Measurements from ENCODE around the gene NT5C3B. TPM values are rescaled to one million over a fixed set of nuclear protein-coding genes. Genes with fewer than 3 reads are reported as not detected.

Gene NT5C3B
- polyA plus RNA-seq, 1 of the 3 experiments (the other 2 are of a cell fraction): 87.4 TPM

GRCh38 chr17:41784207-41784744 lies 51.8 kb downstream of the NT5C3B start:
- Histone ChIP-seq H3K4me3 (ENCODE audit: low read depth in 2 of 2, low read length in 1 of 2) (no peak overlapping the region; a peak in 1 of 4 replicates), H3K27me3 (ENCODE audit: insufficient read depth) (no peaks in the 10 kb centered on the region), H2AFZ (ENCODE audit: low read depth) (no peak overlapping the region), H3K79me2 (ENCODE audit: insufficient read depth) (no peaks in the 10 kb centered on the region), H3K9me2 (no peaks in the 10 kb centered on the region), H3K27ac (ENCODE audit: low read depth in 2 of 2, low read length in 1 of 2) (no peak overlapping the region), H3K9me3 (no peaks in the 10 kb centered on the region), H4K20me1 (ENCODE audit: insufficient read depth) (no peaks in the 10 kb centered on the region), H3K36me3 (replicated peaks in 1 of 2; ENCODE audit: control insufficient read depth in 1 of 2, insufficient read depth in 2 of 2, low read length in 1 of 2) (no peaks in the 10 kb centered on the region), H3K4me1 (ENCODE audit: control insufficient read depth in 1 of 2, insufficient read depth in 2 of 2, low read depth in 1 of 2, low read length in 1 of 2) (peaks cover 10 to 32% of the 10 kb centered on the region in 2 experiments; a peak in 2 of 4 replicates), H3K9ac (no peak overlapping the region), H3F3A (replicated peaks; ENCODE audit: insufficient read depth) (peaks cover 4% of the 10 kb centered on the region), H3K4me2 (peak overlapping the region; percentile 88; the same call in 1 of the 2 replicates)
- WGBS (ENCODE audit: low lambda C conversion rate): 57% methylated on average over 6 of the region's 6 CpGs
- peak; percentile 50 for DNase-seq
- ChIA-PET POLR2A (no interaction called here), CTCF (interaction anchor here (4.4 kb wide), 1 partner anchor 17 kb away, joined by 45 read pairs; no protein-coding TSS in a partner anchor)
- TF ChIP-seq TAF1 (IDR thresholded peaks at IDR 0.05; ENCODE audit: borderline replicate concordance, low read depth, low read length): no peak
- TF ChIP-seq IRF3 (IDR thresholded peaks at IDR 0.05; ENCODE audit: low read depth, low read length): no peak
- peak; percentile 62 for TF ChIP-seq GATA2 (CRISPR knock-in tag; IDR thresholded peaks at IDR 0.05)
- TF ChIP-seq, protein P1, sequence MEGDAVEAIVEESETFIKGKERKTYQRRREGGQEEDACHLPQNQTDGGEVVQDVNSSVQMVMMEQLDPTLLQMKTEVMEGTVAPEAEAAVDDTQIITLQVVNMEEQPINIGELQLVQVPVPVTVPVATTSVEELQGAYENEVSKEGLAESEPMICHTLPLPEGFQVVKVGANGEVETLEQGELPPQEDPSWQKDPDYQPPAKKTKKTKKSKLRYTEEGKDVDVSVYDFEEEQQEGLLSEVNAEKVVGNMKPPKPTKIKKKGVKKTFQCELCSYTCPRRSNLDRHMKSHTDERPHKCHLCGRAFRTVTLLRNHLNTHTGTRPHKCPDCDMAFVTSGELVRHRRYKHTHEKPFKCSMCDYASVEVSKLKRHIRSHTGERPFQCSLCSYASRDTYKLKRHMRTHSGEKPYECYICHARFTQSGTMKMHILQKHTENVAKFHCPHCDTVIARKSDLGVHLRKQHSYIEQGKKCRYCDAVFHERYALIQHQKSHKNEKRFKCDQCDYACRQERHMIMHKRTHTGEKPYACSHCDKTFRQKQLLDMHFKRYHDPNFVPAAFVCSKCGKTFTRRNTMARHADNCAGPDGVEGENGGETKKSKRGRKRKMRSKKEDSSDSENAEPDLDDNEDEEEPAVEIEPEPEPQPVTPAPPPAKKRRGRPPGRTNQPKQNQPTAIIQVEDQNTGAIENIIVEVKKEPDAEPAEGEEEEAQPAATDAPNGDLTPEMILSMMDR (IDR thresholded peaks at IDR 0.05): no peak
- TF ChIP-seq CHD2 (IDR thresholded peaks at IDR 0.05; ENCODE audit: low read length, partially characterized antibody): peak; percentile 29
- TF ChIP-seq RCOR1 (IDR thresholded peaks at IDR 0.05; ENCODE audit: low read length): 0 out of 2 replicates have a peak, but pooled peaks have one; percentile 28
- TF ChIP-seq JUND (IDR thresholded peaks at IDR 0.05): no peak
- TF ChIP-seq GABPA (IDR thresholded peaks at IDR 0.05; ENCODE audit: low read depth): no peak

DNA sequence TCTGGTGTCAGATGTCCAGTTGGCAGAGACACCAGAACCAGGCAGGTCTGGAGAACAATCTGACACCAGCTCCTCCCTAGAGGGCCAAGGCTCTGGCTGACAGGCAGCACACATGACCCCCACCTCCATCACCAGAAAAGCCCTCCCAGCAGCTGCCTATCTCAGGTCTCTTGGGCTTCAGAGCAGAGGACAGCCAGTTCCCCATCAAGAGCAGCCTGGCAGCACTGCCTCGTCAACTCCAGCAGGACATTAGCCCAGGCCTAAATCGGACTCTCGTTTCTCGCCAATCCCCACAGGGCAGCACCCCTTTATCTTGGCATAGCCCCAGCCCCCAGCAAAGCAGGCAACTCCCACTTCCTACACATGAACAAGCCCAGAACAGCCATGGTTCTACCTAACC lies 53.9 kb downstream of the NT5C3B start:
- no peak overlapping the region for H3K9ac ChIP-seq
- H3K9me2 ChIP-seq: no peaks in the 10 kb centered on the region
- H3F3A ChIP-seq (replicated peaks; ENCODE audit: insufficient read depth): peaks cover 13% of the 10 kb centered on the region
- H3K4me2 ChIP-seq: no peak overlapping the region
- POLR2A ChIA-PET: no interaction called here
- DNase-seq: no peak
- peaks cover 19 to 41% of the 10 kb centered on the region in 2 experiments for H3K4me1 ChIP-seq (ENCODE audit: control insufficient read depth in 1 of 2, insufficient read depth in 2 of 2, low read depth in 1 of 2, low read length in 1 of 2)
- H3K27ac ChIP-seq (ENCODE audit: low read depth in 2 of 2, low read length in 1 of 2): no peak overlapping the region
- H4K20me1 ChIP-seq (ENCODE audit: insufficient read depth): peaks cover 3% of the 10 kb centered on the region; the same call in 1 of the 2 replicates
- no peaks in the 10 kb centered on the region for H3K79me2 ChIP-seq (ENCODE audit: insufficient read depth)
- 95% methylated on average over 4 of the region's 4 CpGs for WGBS (ENCODE audit: low lambda C conversion rate)
- H3K27me3 ChIP-seq (ENCODE audit: insufficient read depth): no peaks in the 10 kb centered on the region
- H3K4me3 ChIP-seq (ENCODE audit: low read depth in 2 of 2, low read length in 1 of 2): no peak overlapping the region
- H2AFZ ChIP-seq (ENCODE audit: low read depth): no peak overlapping the region
- TF ChIP-seq MXI1 (IDR thresholded peaks at IDR 0.05; ENCODE audit: low read depth, low read length) (no peak), SMC3 (IDR thresholded peaks at IDR 0.05; ENCODE audit: low read depth, low read length) (no peak), NFIC (IDR thresholded peaks at IDR 0.05; ENCODE audit: borderline replicate concordance) (no peak), JUND (IDR thresholded peaks at IDR 0.05) (no peak), MEF2A (IDR thresholded peaks at IDR 0.05; ENCODE audit: borderline replicate concordance, low read depth) (no peak)
- CTCF ChIA-PET: no interaction called here
- H3K9me3 ChIP-seq: no peaks in the 10 kb centered on the region
- H3K36me3 ChIP-seq (replicated peaks in 1 of 2; ENCODE audit: control insufficient read depth in 1 of 2, insufficient read depth in 2 of 2, low read length in 1 of 2): no peaks in the 10 kb centered on the region

Measured in SK-N-SH (cell line).